Liver (tissue), 3 donors: ENCODE results near the gene ZDHHC24.

ENCODE experiments used
- CTCF ChIP-seq: fragments of 150-350 bp; IDR thresholded peaks from 2 replicates; pipeline ENCODE4 v1.5.1; 2017; ENCODE audit warnings: improper control_type of control experiment, low read depth, low read length; ENCODE audit not compliant: missing input control
- JUND ChIP-seq, 2 donors: IDR thresholded peaks; 2 replicates each; pipeline ENCODE4 v1.6.1; 2016; ENCODE audit warnings: antibody characterized with exemption in 2 of 2
- RAD21 ChIP-seq, 2 donors: IDR thresholded peaks; 2 replicates each; pipeline ENCODE4 v1.6.1; 2016; ENCODE audit warnings: antibody characterized with exemption in 2 of 2, mild to moderate bottlenecking in 2 of 2
- REST ChIP-seq: IDR thresholded peaks from 2 replicates; pipeline ENCODE4 v1.6.1; 2016; ENCODE audit warnings: antibody characterized with exemption, mild to moderate bottlenecking
- SP1 ChIP-seq: IDR thresholded peaks from 2 replicates; pipeline ENCODE4 v1.6.1; 2018; ENCODE audit warnings: antibody characterized with exemption, mild to moderate bottlenecking
- YY1 ChIP-seq: IDR thresholded peaks from 2 replicates; pipeline ENCODE4 v1.6.1; 2016; ENCODE audit warnings: antibody characterized with exemption, mild to moderate bottlenecking
- donor health status: healthy.
- donor health status: healthy.

DNA sequence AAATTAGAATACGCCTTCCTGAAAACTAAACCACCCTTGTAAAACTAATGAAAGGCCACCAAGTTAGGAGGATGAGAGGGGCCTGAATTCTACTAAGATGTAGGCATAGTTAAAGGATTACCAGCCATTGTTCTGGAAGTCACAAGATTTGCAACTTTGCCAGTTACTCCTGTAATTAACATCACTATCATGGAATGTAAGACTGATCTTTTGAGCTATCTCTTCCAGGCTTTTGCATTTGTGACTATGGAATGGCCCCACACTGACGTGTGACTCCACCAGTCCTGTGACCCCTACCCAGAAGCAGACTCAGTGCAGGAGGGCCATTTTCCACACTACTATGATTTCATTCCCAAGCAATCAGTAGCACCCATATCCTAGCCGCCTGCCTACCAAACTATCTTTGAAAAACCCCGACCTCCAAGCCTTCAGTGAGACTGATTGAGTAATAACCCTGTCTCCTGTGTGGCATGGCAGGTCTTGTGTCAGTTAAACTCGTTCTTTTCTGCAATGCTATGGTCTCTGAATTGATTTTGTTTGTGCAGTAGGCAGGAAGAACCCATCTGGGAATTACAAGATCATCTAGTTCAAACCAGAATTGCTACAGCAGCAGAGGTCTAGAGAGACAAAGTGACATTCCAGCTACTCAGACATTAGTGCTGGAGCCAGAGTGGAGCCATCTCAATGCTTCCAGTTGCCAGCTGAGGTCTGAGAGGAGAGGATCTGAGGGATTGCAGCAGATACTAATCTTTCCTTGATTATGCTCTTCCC, 24.4 kb upstream of the ZDHHC24 start:
- TF ChIP-seq CTCF (no peak), SP1 (no peak), JUND (IDR thresholded peaks at IDR 0.05) (no peak), RAD21 (IDR thresholded peaks at IDR 0.05) (no peak), REST (no peak), YY1 (no peak)
